GM18502 (cell line): ENCODE measurements around the gene PAK1.
A peak's percentile ranks its signal among the peaks of the same experiment; 100 is the strongest.

Experiments
- ATAC-seq: cut with Tn5 transposase; IDR thresholded peaks from one replicate; pipeline ENCODE4 v1.9.1; 2021; ENCODE audit warnings: mild to moderate bottlenecking; ENCODE audit not compliant: unreplicated experiment, poor library complexity

Gene PAK1

GRCh38 chr11:77475206-77475605, 1.3 kb upstream of the PAK1 start:
- ATAC-seq: no peak

- ATAC-seq: no peak
Measured at GRCh38 chr11:77474684-77475060, 778 bp upstream of the PAK1 start.

GRCh38 chr11:77472991-77473800, 698 bp downstream of the PAK1 start:
- ATAC-seq: peak; percentile 35

- ATAC-seq: no peak
Measured at GRCh38 chr11:77471558-77472193, 2.2 kb downstream of the PAK1 start.

GRCh38 chr11:77470971-77471370, 2.9 kb downstream of the PAK1 start:
- ATAC-seq: no peak

GRCh38 chr11:77470504-77470903, 3.4 kb downstream of the PAK1 start:
- ATAC-seq: peak; percentile 41

- no peak for ATAC-seq
Measured at GRCh38 chr11:77468527-77468926, 5.4 kb downstream of the PAK1 start.

GRCh38 chr11:77467993-77468392, 5.9 kb downstream of the PAK1 start:
- ATAC-seq: no peak

- ATAC-seq: no peak
Measured at GRCh38 chr11:77467233-77467632, 6.7 kb downstream of the PAK1 start.

- peak; percentile 30 for ATAC-seq
Measured at GRCh38 chr11:77457340-77457739, 16.6 kb downstream of the PAK1 start.

GRCh38 chr11:77455740-77456139, 18.2 kb downstream of the PAK1 start:
- ATAC-seq: no peak

GRCh38 chr11:77454867-77455655, 18.8 kb downstream of the PAK1 start:
- ATAC-seq: no peak

- ATAC-seq: no peak
Measured at GRCh38 chr11:77450227-77450626, 23.7 kb downstream of the PAK1 start.

GRCh38 chr11:77449784-77450183, 24.1 kb downstream of the PAK1 start:
- ATAC-seq: no peak

- ATAC-seq: peak; percentile 72
Measured at GRCh38 chr11:77449060-77449521, 24.8 kb downstream of the PAK1 start.

GRCh38 chr11:77448269-77448668, 25.6 kb downstream of the PAK1 start:
- ATAC-seq: peak; percentile 4

GRCh38 chr11:77446911-77447629, 26.8 kb downstream of the PAK1 start:
- no peak for ATAC-seq

GRCh38 chr11:77444261-77444660, 29.6 kb downstream of the PAK1 start:
- ATAC-seq: no peak

- peak; percentile 66 for ATAC-seq
Measured at GRCh38 chr11:77442394-77443053, 31.4 kb downstream of the PAK1 start.

GRCh38 chr11:77441426-77441825, 32.5 kb downstream of the PAK1 start:
- ATAC-seq: no peak
